Stimulated activated naive CD8-positive, alpha-beta T cell treated with anti-CD3 and anti-CD28 coated beads, Interleukin-15, Interleukin-2, amounts not matched to agents 100 ng/mL and 50 ng/mL, for 24 hours (primary cell): Measurements from ENCODE around the gene IQCM.

Source experiments
- H3K27ac Mint-ChIP-seq: one replicate; pipeline ENCODE4 v1.8.0; 2021; ENCODE audit warnings: mild to moderate bottlenecking, mixed read lengths
- H3K27me3 Mint-ChIP-seq: one replicate; pipeline ENCODE4 v1.8.0; 2021; ENCODE audit warnings: mixed read lengths
- H3K36me3 Mint-ChIP-seq: one replicate; pipeline ENCODE4 v1.8.0; 2021; ENCODE audit warnings: low read depth, mixed read lengths
- H3K4me1 Mint-ChIP-seq: one replicate; pipeline ENCODE4 v1.8.0; 2021; ENCODE audit warnings: low read depth, mixed read lengths
- H3K4me3 Mint-ChIP-seq: one replicate; pipeline ENCODE4 v1.8.0; 2021; ENCODE audit warnings: mild to moderate bottlenecking, mixed read lengths
- H3K9me3 Mint-ChIP-seq: one replicate; pipeline ENCODE4 v1.8.0; 2021; ENCODE audit warnings: mixed read lengths

Gene IQCM

GRCh38 chr4:149746276-149746675, 69.4 kb downstream of the IQCM start:
- Mint-ChIP-seq H3K9me3 (peaks cover 6% of the 10 kb centered on the region), H3K27ac (no peak overlapping the region), H3K36me3 (no peaks in the 10 kb centered on the region), H3K4me3 (no peak overlapping the region), H3K4me1 (no peaks in the 10 kb centered on the region), H3K27me3 (no peaks in the 10 kb centered on the region)

GRCh38 chr4:149741186-149741831, 74.3 kb downstream of the IQCM start:
- no peak overlapping the region for H3K4me3 Mint-ChIP-seq
- no peaks in the 10 kb centered on the region for H3K4me1 Mint-ChIP-seq
- H3K36me3 Mint-ChIP-seq, result no peaks in the 10 kb centered on the region
- H3K9me3 Mint-ChIP-seq, result peaks cover 2% of the 10 kb centered on the region
- no peak overlapping the region for H3K27ac Mint-ChIP-seq
- no peaks in the 10 kb centered on the region for H3K27me3 Mint-ChIP-seq

- H3K4me1 Mint-ChIP-seq, result no peaks in the 10 kb centered on the region
- H3K27ac Mint-ChIP-seq, result no peak overlapping the region
- H3K27me3 Mint-ChIP-seq, result no peaks in the 10 kb centered on the region
- H3K4me3 Mint-ChIP-seq, result no peak overlapping the region
- no peaks in the 10 kb centered on the region for H3K9me3 Mint-ChIP-seq
- no peaks in the 10 kb centered on the region for H3K36me3 Mint-ChIP-seq
Observed at GRCh38 chr4:149738156-149738555, 77.5 kb downstream of the IQCM start.

- H3K4me3 Mint-ChIP-seq, result no peak overlapping the region
- no peaks in the 10 kb centered on the region for H3K9me3 Mint-ChIP-seq
- no peaks in the 10 kb centered on the region for H3K27me3 Mint-ChIP-seq
- no peak overlapping the region for H3K27ac Mint-ChIP-seq
- H3K4me1 Mint-ChIP-seq, result no peaks in the 10 kb centered on the region
- no peaks in the 10 kb centered on the region for H3K36me3 Mint-ChIP-seq
Observed at GRCh38 chr4:149735796-149736195, 79.8 kb downstream of the IQCM start.

- Mint-ChIP-seq H3K9me3 (no peaks in the 10 kb centered on the region), H3K4me1 (no peaks in the 10 kb centered on the region), H3K4me3 (no peak overlapping the region), H3K36me3 (no peaks in the 10 kb centered on the region), H3K27me3 (no peaks in the 10 kb centered on the region), H3K27ac (no peak overlapping the region)
Observed at GRCh38 chr4:149728444-149728843, 87.2 kb downstream of the IQCM start.

GRCh38 chr4:149727663-149728062, 88.0 kb downstream of the IQCM start:
- Mint-ChIP-seq H3K27ac (no peak overlapping the region), H3K4me3 (no peak overlapping the region), H3K27me3 (no peaks in the 10 kb centered on the region), H3K9me3 (no peaks in the 10 kb centered on the region), H3K4me1 (no peaks in the 10 kb centered on the region), H3K36me3 (no peaks in the 10 kb centered on the region)

- Mint-ChIP-seq H3K36me3 (no peaks in the 10 kb centered on the region), H3K27me3 (no peaks in the 10 kb centered on the region), H3K4me3 (no peak overlapping the region), H3K9me3 (peaks cover 4% of the 10 kb centered on the region), H3K4me1 (no peaks in the 10 kb centered on the region), H3K27ac (no peak overlapping the region)
Observed at GRCh38 chr4:149723065-149723464, 92.6 kb downstream of the IQCM start.

- no peak overlapping the region for H3K27ac Mint-ChIP-seq
- no peak overlapping the region for H3K4me3 Mint-ChIP-seq
- no peaks in the 10 kb centered on the region for H3K4me1 Mint-ChIP-seq
- H3K36me3 Mint-ChIP-seq, result no peaks in the 10 kb centered on the region
- no peaks in the 10 kb centered on the region for H3K27me3 Mint-ChIP-seq
- peaks cover 7% of the 10 kb centered on the region for H3K9me3 Mint-ChIP-seq
Observed at GRCh38 chr4:149719806-149720205, 95.8 kb downstream of the IQCM start.

- Mint-ChIP-seq H3K9me3 (peaks cover 7% of the 10 kb centered on the region), H3K27me3 (no peaks in the 10 kb centered on the region)
Observed at GRCh38 chr4:149719357-149719756, 96.3 kb downstream of the IQCM start.

GRCh38 chr4:149718500-149718899, 97.1 kb downstream of the IQCM start:
- Mint-ChIP-seq H3K27me3 (no peaks in the 10 kb centered on the region), H3K9me3 (peaks cover 7% of the 10 kb centered on the region)

More at GRCh38 chr4:149719357-149719756, 96.3 kb downstream of the IQCM start:
- H3K4me1 Mint-ChIP-seq, result no peaks in the 10 kb centered on the region
- no peaks in the 10 kb centered on the region for H3K36me3 Mint-ChIP-seq
- no peak overlapping the region for H3K4me3 Mint-ChIP-seq
- no peak overlapping the region for H3K27ac Mint-ChIP-seq

GRCh38 chr4:149716728-149717127, 98.9 kb downstream of the IQCM start:
- Mint-ChIP-seq H3K4me1 (no peaks in the 10 kb centered on the region), H3K36me3 (no peaks in the 10 kb centered on the region), H3K9me3 (peaks cover 7% of the 10 kb centered on the region), H3K27ac (no peak overlapping the region), H3K27me3 (no peaks in the 10 kb centered on the region), H3K4me3 (no peak overlapping the region)

More at GRCh38 chr4:149718500-149718899, 97.1 kb downstream of the IQCM start:
- Mint-ChIP-seq H3K4me3 (no peak overlapping the region), H3K27ac (no peak overlapping the region), H3K36me3 (no peaks in the 10 kb centered on the region), H3K4me1 (no peaks in the 10 kb centered on the region)

GRCh38 chr4:149715822-149716585, 99.6 kb downstream of the IQCM start:
- no peaks in the 10 kb centered on the region for H3K4me1 Mint-ChIP-seq
- H3K27me3 Mint-ChIP-seq, result no peaks in the 10 kb centered on the region
- H3K27ac Mint-ChIP-seq, result no peak overlapping the region
- H3K9me3 Mint-ChIP-seq, result peaks cover 7% of the 10 kb centered on the region
- H3K4me3 Mint-ChIP-seq, result no peak overlapping the region
- no peaks in the 10 kb centered on the region for H3K36me3 Mint-ChIP-seq

- Mint-ChIP-seq H3K4me3 (no peak overlapping the region), H3K27ac (no peak overlapping the region), H3K27me3 (no peaks in the 10 kb centered on the region)
Observed at GRCh38 chr4:149713031-149713430, 102.6 kb downstream of the IQCM start.

GRCh38 chr4:149711593-149712365, 103.9 kb downstream of the IQCM start:
- Mint-ChIP-seq H3K4me3 (no peak overlapping the region), H3K36me3 (no peaks in the 10 kb centered on the region), H3K27ac (no peak overlapping the region), H3K4me1 (no peaks in the 10 kb centered on the region), H3K27me3 (no peaks in the 10 kb centered on the region), H3K9me3 (peaks cover 2% of the 10 kb centered on the region)

More at GRCh38 chr4:149713031-149713430, 102.6 kb downstream of the IQCM start:
- Mint-ChIP-seq H3K36me3 (no peaks in the 10 kb centered on the region), H3K9me3 (peaks cover 3% of the 10 kb centered on the region), H3K4me1 (no peaks in the 10 kb centered on the region)

GRCh38 chr4:149709640-149710039, 106.0 kb downstream of the IQCM start:
- Mint-ChIP-seq H3K4me3 (no peak overlapping the region), H3K9me3 (no peaks in the 10 kb centered on the region), H3K36me3 (no peaks in the 10 kb centered on the region), H3K27ac (no peak overlapping the region), H3K4me1 (no peaks in the 10 kb centered on the region), H3K27me3 (no peaks in the 10 kb centered on the region)
